Activated B cell treated with CpG ODN at 0.5 μM for 24 hours (primary cell): ENCODE measurements around the gene ANXA4. TPM values are rescaled to one million over a fixed set of nuclear protein-coding genes. Genes with fewer than 3 reads are reported as not detected.
A peak's percentile ranks its signal among the peaks of the same experiment; 100 is the strongest.

Experiments used
- ATAC-seq: fragments of 200-7000 bp; cut with Tn5 transposase; one replicate; pipeline ENCODE4 v1.10.0; 2021; ENCODE audit warnings: low read depth, mild to moderate bottlenecking, moderate library complexity
- CTCF ChIA-PET: fragments of 350-600 bp; sonication (Branson Sonifier 250); formaldehyde crosslinking; loops from one replicate; lab custom pipeline; 2021; ENCODE audit warnings: antibody characterized with exemption; lab: Charles Lee
- POLR2A ChIA-PET: fragments of 350-600 bp; sonication (Branson Sonifier 250); formaldehyde crosslinking; loops from one replicate; lab custom pipeline; 2021; ENCODE audit warnings: antibody characterized with exemption; lab: Charles Lee
- DNase-seq: peaks from one replicate; pipeline ENCODE4 v3.0.0; 2022
- H3K27ac Mint-ChIP-seq: one replicate; pipeline ENCODE4 v1.8.0; 2020; ENCODE audit warnings: mixed read lengths
- H3K27me3 Mint-ChIP-seq: one replicate; pipeline ENCODE4 v1.8.0; 2021; ENCODE audit warnings: mixed read lengths
- H3K36me3 Mint-ChIP-seq: one replicate; pipeline ENCODE4 v1.8.0; 2021; ENCODE audit warnings: low read depth, mixed read lengths
- H3K4me1 Mint-ChIP-seq: one replicate; pipeline ENCODE4 v1.8.0; 2021; ENCODE audit warnings: mixed read lengths
- H3K4me3 Mint-ChIP-seq: one replicate; pipeline ENCODE4 v1.8.0; 2020; ENCODE audit warnings: mild to moderate bottlenecking, mixed read lengths
- H3K9me3 Mint-ChIP-seq: one replicate; pipeline ENCODE4 v1.8.0; 2020; ENCODE audit warnings: mixed read lengths
- CTCF ChIP-seq: fragments of 200-600 bp; IDR thresholded peaks from one replicate; pipeline ENCODE4 v1.8.0; 2022; ENCODE audit warnings: antibody characterized with exemption, mild to moderate bottlenecking
- intact Hi-C: fragments of 100-400 bp; cut with micrococcal nuclease; formaldehyde crosslinking; loops from one replicate; pipeline ENCODE4 v1.15.1; 2024
- total RNA-seq: library from RNA; stranded (reverse); gene quantifications from 2 replicates; pipeline ENCODE4 v1.2.3, GENCODE V29; 2022

ANXA4 gene
- total RNA-seq, 1 donor from 2014 or later: 32.0 TPM

- ATAC-seq: no peak
- no peaks in the 10 kb centered on the region for H3K36me3 Mint-ChIP-seq
- TF ChIP-seq CTCF: no peak
- peaks cover 63% of the 10 kb centered on the region for H3K4me1 Mint-ChIP-seq
- POLR2A ChIA-PET: no interaction called here
- no peak overlapping the region for H3K27ac Mint-ChIP-seq
- no peaks in the 10 kb centered on the region for H3K27me3 Mint-ChIP-seq
- DNase-seq: no peak
- no peaks in the 10 kb centered on the region for H3K9me3 Mint-ChIP-seq
- no peak overlapping the region for H3K4me3 Mint-ChIP-seq
- intact Hi-C loops: loop anchor here (5.0 kb wide), 1 partner anchor 36 kb away; no protein-coding TSS in a partner anchor
- CTCF ChIA-PET: interaction anchor here (2.1 kb wide), 1 partner anchor 41 kb away, joined by 7 read pairs; no protein-coding TSS in a partner anchor
Observed at GRCh38 chr2:69766014-69766413, 24.1 kb downstream of the ANXA4 start.

GRCh38 chr2:69767034-69767433, 25.1 kb downstream of the ANXA4 start:
- ChIA-PET CTCF (interaction anchor here (2.1 kb wide), 1 partner anchor 42 kb away, joined by 7 read pairs; no protein-coding TSS in a partner anchor), POLR2A (no interaction called here)
- DNase-seq: no peak
- intact Hi-C loops: loop anchor here (5.0 kb wide), 1 partner anchor 35 kb away; no protein-coding TSS in a partner anchor
- Mint-ChIP-seq H3K27me3 (no peaks in the 10 kb centered on the region), H3K9me3 (no peaks in the 10 kb centered on the region), H3K4me3 (no peak overlapping the region), H3K36me3 (no peaks in the 10 kb centered on the region), H3K27ac (no peak overlapping the region), H3K4me1 (peaks cover 73% of the 10 kb centered on the region)
- no peak for ATAC-seq
- no peak for TF ChIP-seq CTCF

GRCh38 chr2:69768235-69768634, 26.3 kb downstream of the ANXA4 start:
- ATAC-seq (no peak), DNase-seq (no peak)
- Mint-ChIP-seq H3K4me3 (no peak overlapping the region), H3K27me3 (no peaks in the 10 kb centered on the region), H3K9me3 (no peaks in the 10 kb centered on the region), H3K27ac (no peak overlapping the region), H3K4me1 (peaks cover 73% of the 10 kb centered on the region), H3K36me3 (no peaks in the 10 kb centered on the region)
- intact Hi-C loops: loop anchor here (5.0 kb wide), 1 partner anchor 34 kb away; no protein-coding TSS in a partner anchor
- TF ChIP-seq CTCF: no peak
- POLR2A ChIA-PET: interaction anchor here (0.7 kb wide), 1 partner anchor 29 kb away, joined by 3 read pairs; no protein-coding TSS in a partner anchor
- CTCF ChIA-PET: interaction anchor here (1.8 to 2.1 kb wide), 2 partner anchors 44 to 48 kb away, joined by 7 read pairs; no protein-coding TSS in a partner anchor

GRCh38 chr2:69768789-69769188, 26.9 kb downstream of the ANXA4 start:
- intact Hi-C loops: loop anchor here (5.0 kb wide), 1 partner anchor 34 kb away; no protein-coding TSS in a partner anchor
- no peak for TF ChIP-seq CTCF
- CTCF ChIA-PET: interaction anchor here (1.8 kb wide), 1 partner anchor 48 kb away, joined by 7 read pairs; no protein-coding TSS in a partner anchor
- no peaks in the 10 kb centered on the region for H3K36me3 Mint-ChIP-seq
- H3K27ac Mint-ChIP-seq: no peak overlapping the region
- ATAC-seq (no peak), DNase-seq (no peak)
- POLR2A ChIA-PET: interaction anchor here (0.7 kb wide), 1 partner anchor 28 kb away, joined by 3 read pairs; no protein-coding TSS in a partner anchor
- H3K4me3 Mint-ChIP-seq: no peak overlapping the region
- no peaks in the 10 kb centered on the region for H3K27me3 Mint-ChIP-seq
- H3K4me1 Mint-ChIP-seq: peaks cover 72% of the 10 kb centered on the region
- H3K9me3 Mint-ChIP-seq: no peaks in the 10 kb centered on the region

GRCh38 chr2:69769272-69769671, 27.3 kb downstream of the ANXA4 start:
- intact Hi-C loops: loop anchor here (5.0 kb wide), 1 partner anchor 33 kb away; no protein-coding TSS in a partner anchor
- TF ChIP-seq CTCF: no peak
- POLR2A ChIA-PET: no interaction called here
- Mint-ChIP-seq H3K9me3 (no peaks in the 10 kb centered on the region), H3K36me3 (no peaks in the 10 kb centered on the region), H3K4me1 (peaks cover 72% of the 10 kb centered on the region), H3K27me3 (no peaks in the 10 kb centered on the region), H3K4me3 (no peak overlapping the region), H3K27ac (peak overlapping the region; percentile 25)
- CTCF ChIA-PET: interaction anchor here (1.8 kb wide), 1 partner anchor 47 kb away, joined by 7 read pairs; no protein-coding TSS in a partner anchor
- ATAC-seq (no peak), DNase-seq (no peak)
